Measurements from ENCODE around the gene ELF5.

DNA sequence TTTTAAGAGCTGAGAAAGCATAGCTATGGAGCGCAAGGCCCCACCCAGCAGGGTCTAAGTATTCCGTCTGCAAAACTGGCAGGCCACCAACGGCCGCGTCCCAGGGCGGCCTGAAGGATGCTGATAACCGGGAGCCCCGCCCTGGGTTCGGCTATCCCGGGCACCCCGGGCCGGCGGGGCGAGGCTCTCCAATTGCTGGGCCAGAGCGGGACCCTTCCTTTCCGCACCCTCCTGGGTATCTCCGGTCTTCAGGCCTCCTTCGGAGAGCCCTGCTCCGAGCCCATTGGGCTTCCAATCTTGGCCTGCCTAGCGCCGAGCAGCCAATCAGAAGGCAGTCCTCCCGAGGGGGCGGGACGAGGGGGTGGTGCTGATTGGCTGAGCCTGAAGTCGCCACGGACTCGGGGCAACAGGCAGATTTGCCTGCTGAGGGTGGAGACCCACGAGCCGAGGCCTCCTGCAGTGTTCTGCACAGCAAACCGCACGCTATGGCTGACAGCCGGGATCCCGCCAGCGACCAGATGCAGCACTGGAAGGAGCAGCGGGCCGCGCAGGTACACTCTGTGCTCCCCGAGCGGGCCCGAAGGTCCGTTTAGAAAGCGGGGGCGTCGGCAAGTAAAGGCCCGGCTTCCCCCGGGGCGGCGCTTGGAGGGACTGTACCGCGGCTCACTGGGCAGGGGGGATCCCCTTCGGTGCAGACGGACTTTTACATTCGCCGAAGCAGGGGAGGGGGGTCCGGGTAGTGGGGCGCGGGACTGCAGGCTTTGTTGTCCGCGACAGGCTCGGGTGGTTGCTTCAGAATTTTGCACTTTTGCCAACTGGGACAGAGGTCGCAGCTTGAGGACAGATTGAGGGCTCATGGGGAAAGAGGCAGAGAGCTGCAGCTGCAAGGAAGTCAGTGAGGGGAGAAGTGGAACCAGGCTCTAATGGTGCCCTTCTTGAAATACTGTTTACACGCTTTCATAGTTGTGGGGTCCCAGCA lies 74.8 kb downstream of the ELF5 start, which contains the start of gene CAT:
- TF ChIP-seq CTCF (conservative IDR thresholded peaks at IDR 0.05 in 1 of 2, IDR thresholded peaks at IDR 0.05 in 1 of 2; ENCODE audit: low read depth in 1 of 2, low read length in 2 of 2) (no peak), EZH2 (IDR thresholded peaks at IDR 0.05; ENCODE audit: low read length, missing control alignments) (no peak)
